ENCODE measurements around the gene LGALS9B.
"Not testable (repeated sequence)": the region's sequence is repeated elsewhere in the genome, so short reads cannot be mapped to it uniquely, and the experiment has no call there.

DNA sequence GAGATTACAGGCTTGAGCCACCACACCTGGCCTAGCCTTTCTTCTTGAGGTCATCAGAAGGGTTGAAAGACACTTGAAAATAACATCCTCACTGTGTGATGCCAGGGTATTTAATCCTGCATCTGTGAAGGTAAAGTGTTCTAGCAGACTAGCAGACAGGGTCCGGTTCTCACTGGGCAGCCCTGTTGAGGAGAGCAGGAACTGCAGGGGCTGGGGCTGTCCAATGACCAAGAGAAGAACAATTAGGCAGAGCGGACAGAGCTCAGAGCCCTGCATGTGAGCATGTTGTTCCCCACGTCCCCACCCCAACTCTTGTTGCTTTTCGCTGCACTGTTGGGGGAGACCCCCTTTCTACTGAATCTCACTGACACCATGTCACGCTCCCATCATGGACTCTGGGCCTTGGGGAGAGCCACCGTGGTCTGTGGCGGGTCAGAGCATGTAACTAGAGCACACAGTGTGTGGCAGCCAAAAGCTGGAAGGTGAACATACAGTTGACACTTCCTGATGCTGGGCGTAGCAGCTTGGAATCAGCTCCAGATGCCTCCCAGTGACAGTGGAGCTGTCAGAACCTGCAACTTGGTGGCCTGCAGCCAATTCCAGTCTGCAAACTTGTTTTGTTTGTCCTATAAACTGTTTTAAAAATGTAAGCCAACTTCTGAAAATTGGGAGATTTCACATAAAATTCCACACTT is 7.9 kb upstream of the LGALS9B start:
- not testable (repeated sequence) for TF ChIP-seq CTCF (IDR thresholded peaks at IDR 0.05; ENCODE audit: low read depth, low read length); POLR2A (IDR thresholded peaks at IDR 0.05; ENCODE audit: extremely low read depth, insufficient read length); MAX (IDR thresholded peaks at IDR 0.05; ENCODE audit: low read depth, low read length)

All from NB4 (cell line).